Adrenal gland (tissue), 5 donors: ENCODE data around the gene SLC35B1.

Experiments
- CTCF ChIP-seq, 6 experiments: fragments of 450-650 bp in 4 of 6; fragments of 200-600 bp in 2 of 6; sonication (generic) in 1 of 6; IDR thresholded peaks; 1 replicate in 5 of 6; 2 replicates in 1 of 6; pipeline versions ENCODE4 v1.5.1 to v1.8.0; 2016 to 2021; ENCODE audit warnings: antibody characterized with exemption in 6 of 6, mild to moderate bottlenecking in 2 of 6, moderate library complexity in 1 of 6
- POLR2A ChIP-seq, 2 donors: fragments of 450-650 bp; IDR thresholded peaks; one replicate each; pipeline ENCODE4 v1.6.1; 2017; ENCODE audit warnings: antibody characterized with exemption in 2 of 2, mild to moderate bottlenecking in 2 of 2, moderate library complexity in 1 of 2
- donor health status: DM: no; HTN: no; CAD: no.

- TF ChIP-seq CTCF (IDR thresholded peaks at IDR 0.05) (no peak), POLR2A (IDR thresholded peaks at IDR 0.05) (no peak)
These were observed 18.9 kb downstream of the SLC35B1 start for GRCh38 chr17:49688848-49689247.
